Mesothelial cell of epicardium (in vitro differentiated cells): ENCODE results near the gene CNIH1. TPM values are rescaled to one million over a fixed set of nuclear protein-coding genes. Genes with fewer than 3 reads are reported as not detected.

Experiments
- DNase-seq, 2 experiments: peaks; one replicate each; pipeline ENCODE4 v3.0.0; 2021; ENCODE audit warnings: low spot score in 2 of 2; ENCODE audit not compliant: unreplicated experiment in 2 of 2
- H3K27ac Mint-ChIP-seq: 2 replicates; pipeline ENCODE4 v1.8.0; 2021; ENCODE audit warnings: mixed read lengths
- H3K27me3 Mint-ChIP-seq: 2 replicates; pipeline ENCODE4 v1.8.0; 2021; ENCODE audit warnings: low read depth, mixed read lengths
- H3K36me3 Mint-ChIP-seq: 2 replicates; pipeline ENCODE4 v1.8.0; 2021; ENCODE audit warnings: mixed read lengths
- H3K4me1 Mint-ChIP-seq: 2 replicates; pipeline ENCODE4 v1.8.0; 2021; ENCODE audit warnings: mixed read lengths
- H3K4me3 Mint-ChIP-seq: 2 replicates; pipeline ENCODE4 v1.8.0; 2021; ENCODE audit warnings: mild to moderate bottlenecking, moderate library complexity, mixed read lengths
- H3K9me3 Mint-ChIP-seq: 2 replicates; pipeline ENCODE4 v1.8.0; 2021; ENCODE audit warnings: mixed read lengths
- CTCF ChIP-seq: fragments of 200-600 bp; sonication (generic); IDR thresholded peaks from one replicate; pipeline ENCODE4 v1.5.0; 2021; ENCODE audit warnings: antibody characterized with exemption; ENCODE audit not compliant: unreplicated experiment
- total RNA-seq: library from RNA; stranded (reverse); gene quantifications from 3 replicates; pipeline ENCODE4 v1.2.1, GENCODE V29; 2021

CNIH1 gene
- 95.8 to 101 TPM (median 97.6 TPM) in 3 replicates for total RNA-seq

- Mint-ChIP-seq H3K9me3 (no peaks in the 10 kb centered on the region), H3K36me3 (no peaks in the 10 kb centered on the region), H3K27ac (peak within 1 kb of the TSS; percentile 89), H3K4me1 (peaks cover 54% of the 10 kb centered on the region), H3K4me3 (peak within 1 kb of the TSS; percentile 76), H3K27me3 (no peaks in the 10 kb centered on the region)
- DNase-seq = peak; percentile 92 to 98
- peak; percentile 89 for TF ChIP-seq CTCF
These were observed at the start of gene CNIH1 for GRCh38 chr14:54440873-54441868. Gene CNIH1, minus strand, starts transcription at chr14:54441374. Its CDS starts 47 bp downstream, at chr14:54441327.

GRCh38 chr14:54490445-54491175 lies 49.4 kb upstream of the CNIH1 start:
- H3K4me3 Mint-ChIP-seq = no peak overlapping the region
- no peak for DNase-seq
- H3K4me1 Mint-ChIP-seq = peaks cover 39% of the 10 kb centered on the region
- no peak for TF ChIP-seq CTCF
- H3K27ac Mint-ChIP-seq = peak overlapping the region; percentile 94
- H3K9me3 Mint-ChIP-seq = peaks cover under 1% of the 10 kb centered on the region
- no peaks in the 10 kb centered on the region for H3K27me3 Mint-ChIP-seq
- peaks cover 8% of the 10 kb centered on the region for H3K36me3 Mint-ChIP-seq

- no peak for TF ChIP-seq CTCF
- peak overlapping the region; percentile 79 for H3K4me3 Mint-ChIP-seq
- peaks cover 13% of the 10 kb centered on the region for H3K36me3 Mint-ChIP-seq
- peaks cover 4% of the 10 kb centered on the region for H3K9me3 Mint-ChIP-seq
- H3K27me3 Mint-ChIP-seq = no peaks in the 10 kb centered on the region
- peaks cover 44% of the 10 kb centered on the region for H3K4me1 Mint-ChIP-seq
- peak overlapping the region; percentile 94 for H3K27ac Mint-ChIP-seq
- DNase-seq = no peak
These were observed 48.7 kb upstream of the CNIH1 start for GRCh38 chr14:54489731-54490444.

- peaks cover 48% of the 10 kb centered on the region for H3K4me1 Mint-ChIP-seq
- H3K27ac Mint-ChIP-seq = peak overlapping the region; percentile 94
- TF ChIP-seq CTCF = no peak
- H3K36me3 Mint-ChIP-seq = peaks cover 13% of the 10 kb centered on the region
- peak overlapping the region; percentile 79 for H3K4me3 Mint-ChIP-seq
- H3K27me3 Mint-ChIP-seq = no peaks in the 10 kb centered on the region
- H3K9me3 Mint-ChIP-seq = peaks cover 4% of the 10 kb centered on the region
- no peak for DNase-seq
These were observed 48.1 kb upstream of the CNIH1 start for GRCh38 chr14:54489318-54489683.

GRCh38 chr14:54488646-54489317 lies 47.6 kb upstream of the CNIH1 start, which contains the start of gene GMFB:
Gene GMFB, minus strand, starts transcription at chr14:54488980. Its CDS starts 53 bp downstream, at chr14:54488927.
- peaks cover 4% of the 10 kb centered on the region for H3K9me3 Mint-ChIP-seq
- H3K27me3 Mint-ChIP-seq = no peaks in the 10 kb centered on the region
- no peak for TF ChIP-seq CTCF
- DNase-seq = peak; percentile 68 to 78
- H3K4me3 Mint-ChIP-seq = peak within 1 kb of the TSS; percentile 79
- peaks cover 13% of the 10 kb centered on the region for H3K36me3 Mint-ChIP-seq
- H3K27ac Mint-ChIP-seq = peak within 1 kb of the TSS; percentile 94
- peaks cover 51% of the 10 kb centered on the region for H3K4me1 Mint-ChIP-seq
